MG63 (cell line): ENCODE data around the gene ZSCAN12. TPM values are rescaled to one million over a fixed set of nuclear protein-coding genes. Genes with fewer than 3 reads are reported as not detected.

Source experiments
- DNase-seq: peaks from one replicate; pipeline ENCODE4 v3.0.0-alpha.2; 2020
- H3K27me3 ChIP-seq: fragments of 250-450 bp; sonication (Bioruptor Pico); 2 replicates; pipeline ENCODE4 v1.5.1; 2020; ENCODE audit warnings: mild to moderate bottlenecking, moderate library complexity
- H3K36me3 ChIP-seq: fragments of 250-450 bp; sonication (Bioruptor Pico); 2 replicates; pipeline ENCODE4 v1.5.1; 2020; ENCODE audit warnings: mild to moderate bottlenecking, moderate library complexity
- H3K4me3 ChIP-seq: fragments of 250-450 bp; sonication (Bioruptor Pico); 2 replicates; pipeline ENCODE4 v1.5.1; 2020; ENCODE audit warnings: mild to moderate bottlenecking, moderate library complexity
- H3K9me3 ChIP-seq: fragments of 250-450 bp; sonication (Bioruptor Pico); 2 replicates; pipeline ENCODE4 v1.5.1; 2020; ENCODE audit warnings: mild to moderate bottlenecking, moderate library complexity
- total RNA-seq: library from RNA; depleted of rRNA; stranded (reverse); fragments of >200 nt; shearing (Covaris generic); gene quantifications from 2 replicates; pipeline ENCODE4 v1.2.3, GENCODE V29; 2014; ENCODE audit warnings: low replicate concordance

ZSCAN12 gene
- total RNA-seq, 1 experiment from 2014 or later: 0.95 TPM

GRCh38 chr6:28347119-28347518 lies 52.4 kb downstream of the ZSCAN12 start:
- Histone ChIP-seq H3K9me3 (no peaks in the 10 kb centered on the region), H3K27me3 (no peaks in the 10 kb centered on the region), H3K36me3 (no peaks in the 10 kb centered on the region), H3K4me3 (no peak overlapping the region)
- DNase-seq: no peak

- Histone ChIP-seq H3K4me3 (no peak overlapping the region), H3K9me3 (no peaks in the 10 kb centered on the region), H3K27me3 (no peaks in the 10 kb centered on the region), H3K36me3 (no peaks in the 10 kb centered on the region)
- no peak for DNase-seq
These were observed 54.3 kb downstream of the ZSCAN12 start for GRCh38 chr6:28345201-28345600.

GRCh38 chr6:28343898-28344677 lies 55.5 kb downstream of the ZSCAN12 start:
- no peak for DNase-seq
- Histone ChIP-seq H3K9me3 (no peaks in the 10 kb centered on the region), H3K4me3 (no peak overlapping the region), H3K36me3 (no peaks in the 10 kb centered on the region), H3K27me3 (no peaks in the 10 kb centered on the region)

GRCh38 chr6:28340310-28341095 lies 59.0 kb downstream of the ZSCAN12 start:
- no peaks in the 10 kb centered on the region for H3K36me3 ChIP-seq
- H3K9me3 ChIP-seq: no peaks in the 10 kb centered on the region
- no peak for DNase-seq
- H3K4me3 ChIP-seq: no peak overlapping the region
- H3K27me3 ChIP-seq: no peaks in the 10 kb centered on the region

GRCh38 chr6:28337121-28337520 lies 62.4 kb downstream of the ZSCAN12 start:
- Histone ChIP-seq H3K27me3 (no peaks in the 10 kb centered on the region), H3K9me3 (no peaks in the 10 kb centered on the region), H3K36me3 (no peaks in the 10 kb centered on the region), H3K4me3 (no peak overlapping the region)
- DNase-seq: no peak

DNA sequence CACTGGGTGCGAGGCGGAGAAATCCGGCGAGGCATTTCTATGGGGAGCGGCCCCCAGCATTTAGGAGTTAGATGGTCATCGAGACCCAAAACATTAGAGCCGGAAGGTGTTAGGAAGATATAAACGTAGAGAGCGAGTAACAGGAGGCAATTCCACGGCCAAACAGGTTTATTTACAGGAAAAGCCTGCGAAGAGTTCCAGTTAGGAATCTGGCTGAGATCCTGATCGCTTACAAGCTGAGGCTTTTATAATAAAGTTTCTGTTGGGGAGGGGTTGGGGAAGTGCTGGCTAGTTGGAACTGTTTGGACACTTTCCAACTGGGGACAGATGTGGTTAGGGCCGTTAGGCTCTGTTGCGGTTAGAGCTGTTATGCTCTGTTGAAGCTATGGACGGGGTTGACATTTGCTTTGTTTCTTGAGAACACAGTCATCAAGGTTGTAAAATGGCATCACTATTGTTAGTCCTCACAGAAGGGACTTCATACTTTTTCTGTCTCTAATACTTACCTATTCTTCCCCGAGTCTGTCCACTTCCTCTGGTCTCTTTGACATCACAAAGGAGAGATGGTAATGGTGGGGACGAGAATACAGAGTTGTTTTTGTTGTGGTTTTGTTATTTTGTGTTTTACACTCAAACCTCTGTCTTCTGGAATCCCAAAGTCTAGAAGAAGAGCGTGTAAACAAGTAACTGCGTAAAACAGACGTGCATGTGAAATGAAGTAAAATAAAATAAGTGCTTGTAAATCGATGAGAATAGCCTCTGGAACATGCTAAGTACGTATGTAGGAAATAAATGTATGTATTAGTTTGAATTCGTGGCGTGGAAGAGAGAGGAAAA lies 63.0 kb downstream of the ZSCAN12 start:
- H3K27me3 ChIP-seq: no peaks in the 10 kb centered on the region
- H3K9me3 ChIP-seq: no peaks in the 10 kb centered on the region
- DNase-seq: peak; percentile 13

GRCh38 chr6:28335564-28336283 lies 63.8 kb downstream of the ZSCAN12 start, which contains the start of gene ZSCAN31:
ZSCAN31 (minus strand) TSS chr6:28336148; CDS start chr6:28329683, 6,465 bp downstream.
- H3K27me3 ChIP-seq: no peaks in the 10 kb centered on the region
- H3K36me3 ChIP-seq: no peaks in the 10 kb centered on the region
- no peaks in the 10 kb centered on the region for H3K9me3 ChIP-seq
- peak within 1 kb of the TSS; percentile 57 for H3K4me3 ChIP-seq
- DNase-seq: peak; percentile 90

More for the DNA sequence above, 63.0 kb downstream of the ZSCAN12 start:
- Histone ChIP-seq H3K36me3 (no peaks in the 10 kb centered on the region), H3K4me3 (peak overlapping the region; percentile 57)

DNA sequence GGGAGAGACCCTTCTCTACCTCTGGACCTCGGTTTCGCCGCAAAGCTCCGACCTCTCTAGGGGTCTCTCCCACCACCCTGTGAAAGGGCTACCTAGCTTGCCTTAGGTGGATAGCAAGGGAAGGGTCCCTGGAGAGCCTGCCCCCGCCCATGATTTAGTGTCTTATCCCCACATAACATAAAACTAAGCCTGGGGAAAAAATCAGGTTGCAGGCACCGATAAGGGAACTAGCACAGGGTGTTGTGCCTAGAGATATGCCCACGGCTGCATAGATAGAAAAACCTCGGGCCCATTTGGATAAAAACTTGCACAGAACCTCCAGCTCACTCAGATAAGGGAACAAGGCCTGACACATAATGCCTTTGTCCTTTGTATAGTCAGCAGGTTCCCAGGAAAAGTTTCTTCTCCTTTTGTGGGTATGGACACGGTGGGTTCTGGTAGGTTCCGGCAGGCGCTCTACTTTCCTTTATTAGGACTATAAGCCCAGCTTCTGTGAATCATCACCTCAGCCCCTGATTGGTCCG lies 64.4 kb downstream of the ZSCAN12 start:
- Histone ChIP-seq H3K9me3 (no peaks in the 10 kb centered on the region), H3K4me3 (peak overlapping the region; percentile 57), H3K36me3 (no peaks in the 10 kb centered on the region), H3K27me3 (no peaks in the 10 kb centered on the region)
- no peak for DNase-seq

- Histone ChIP-seq H3K36me3 (no peaks in the 10 kb centered on the region), H3K27me3 (no peaks in the 10 kb centered on the region), H3K9me3 (no peaks in the 10 kb centered on the region), H3K4me3 (no peak overlapping the region)
- DNase-seq: no peak
These were observed 65.1 kb downstream of the ZSCAN12 start for GRCh38 chr6:28334286-28335039.

GRCh38 chr6:28333599-28334018 lies 65.9 kb downstream of the ZSCAN12 start:
- Histone ChIP-seq H3K36me3 (no peaks in the 10 kb centered on the region), H3K27me3 (no peaks in the 10 kb centered on the region), H3K9me3 (no peaks in the 10 kb centered on the region), H3K4me3 (no peak overlapping the region)
- DNase-seq: no peak

DNA sequence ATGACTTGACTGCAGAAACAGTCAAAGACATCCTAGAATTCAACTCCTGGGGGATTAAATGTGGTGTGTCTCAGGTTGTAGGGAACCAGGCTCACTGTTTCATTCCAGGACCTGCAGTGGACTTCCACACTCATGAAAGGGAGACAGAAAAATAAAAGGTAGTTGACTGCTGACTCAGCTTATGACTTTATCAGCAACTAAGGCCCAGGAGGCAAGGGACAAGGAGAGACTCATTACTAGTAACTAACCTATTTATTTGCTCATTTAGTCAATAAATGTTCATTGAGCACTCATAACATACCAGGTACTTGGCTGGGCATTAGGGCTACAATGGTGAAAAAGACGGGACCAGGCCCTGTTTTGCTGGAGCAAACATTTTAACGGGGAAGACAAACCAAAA lies 66.5 kb downstream of the ZSCAN12 start:
- H3K4me3 ChIP-seq: no peak overlapping the region
- DNase-seq: no peak
- H3K36me3 ChIP-seq: no peaks in the 10 kb centered on the region
- H3K27me3 ChIP-seq: no peaks in the 10 kb centered on the region
- no peaks in the 10 kb centered on the region for H3K9me3 ChIP-seq

- DNase-seq: no peak
- peaks cover 9% of the 10 kb centered on the region for H3K36me3 ChIP-seq
- H3K9me3 ChIP-seq: peaks cover 2% of the 10 kb centered on the region; the same call in 1 of the 2 replicates
- no peaks in the 10 kb centered on the region for H3K27me3 ChIP-seq
- H3K4me3 ChIP-seq: no peak overlapping the region
These were observed 69.5 kb downstream of the ZSCAN12 start for GRCh38 chr6:28330041-28330440.
